Occipital lobe (tissue), 2 donors: ENCODE measurements around the gene CTIF. TPM values are rescaled to one million over a fixed set of nuclear protein-coding genes. Genes with fewer than 3 reads are reported as not detected.

Experiments used
- small RNA-seq: library from RNA; depleted of rRNA; stranded (forward); fragments of <200 nt; gene quantifications from one replicate; pipeline ENCODE3, GENCODE V24; 2014
- total RNA-seq: library from RNA; depleted of rRNA; stranded (reverse); fragments of >200 nt; gene quantifications from one replicate; pipeline ENCODE4 v1.2.3, GENCODE V29; 2014

The CTIF gene
- total RNA-seq, 1 donor from 2014 or later, result 55.1 TPM

Small RNA genes within 50 kb of the gene (small RNA-seq; reads per million reads assigned to genes)
- not detected for gene MIR4743

Other genes with a start within 250 kb of the CTIF start
- gene ZBTB7C, start 129.6 kb upstream of the CTIF start, total RNA-seq, result 0.78 TPM